GM12865 (cell line): ENCODE data around the gene PLSCR5.

ENCODE experiments used
- DNase-seq: peaks from one replicate; pipeline ENCODE4 v3.0.0; 2010; ENCODE audit warnings: low read depth
- H3K4me3 ChIP-seq: 2 replicates; pipeline ENCODE4 v1.5.1; 2011; ENCODE audit warnings: mild to moderate bottlenecking, low read depth, low read length, control low read depth
- CTCF ChIP-seq: IDR thresholded peaks from 2 replicates; pipeline ENCODE4 v1.5.1; 2011; ENCODE audit warnings: low read length, control low read depth, low read depth, inconsistent platforms; ENCODE audit not compliant: insufficient read depth; ENCODE audit errors: missing control alignments

PLSCR5 gene

GRCh38 chr3:146574173-146574572, 31.0 kb downstream of the PLSCR5 start:
- H3K4me3 ChIP-seq: no peak overlapping the region
- DNase-seq: no peak

GRCh38 chr3:146569314-146569713, 35.8 kb downstream of the PLSCR5 start:
- H3K4me3 ChIP-seq: no peak overlapping the region
- no peak for TF ChIP-seq CTCF
- no peak for DNase-seq

More at GRCh38 chr3:146574173-146574572, 31.0 kb downstream of the PLSCR5 start:
- no peak for TF ChIP-seq CTCF

GRCh38 chr3:146566138-146566537, 39.0 kb downstream of the PLSCR5 start:
- no peak overlapping the region for H3K4me3 ChIP-seq
- TF ChIP-seq CTCF: no peak
- DNase-seq: no peak

GRCh38 chr3:146561879-146562278, 43.3 kb downstream of the PLSCR5 start:
- no peak for DNase-seq
- no peak for TF ChIP-seq CTCF
- H3K4me3 ChIP-seq: no peak overlapping the region

GRCh38 chr3:146561463-146561862, 43.7 kb downstream of the PLSCR5 start:
- no peak for DNase-seq
- no peak for TF ChIP-seq CTCF
- no peak overlapping the region for H3K4me3 ChIP-seq

- TF ChIP-seq CTCF: no peak
- DNase-seq: no peak
- no peak overlapping the region for H3K4me3 ChIP-seq
Measured at GRCh38 chr3:146560678-146561077, 44.5 kb downstream of the PLSCR5 start.

- no peak for DNase-seq
- no peak overlapping the region for H3K4me3 ChIP-seq
- no peak for TF ChIP-seq CTCF
Measured at GRCh38 chr3:146559388-146559787, 45.8 kb downstream of the PLSCR5 start.
